Body of pancreas (tissue), 4 donors: ENCODE measurements around the gene MRPL10.

Experiments
- POLR2A ChIP-seq, 3 donors: fragments of 450-650 bp; IDR thresholded peaks; one replicate each; pipeline ENCODE4 v1.6.1; 2016; ENCODE audit warnings: antibody characterized with exemption in 3 of 3, mild to moderate bottlenecking in 2 of 3
- TF ChIP-seq, protein P1 (sequence below), 7 experiments: fragments of 450-650 bp in 4 of 7; fragments of 200-600 bp in 3 of 7; sonication (generic) in 3 of 7; IDR thresholded peaks; one replicate each; pipeline ENCODE4 v1.5.1; 2016 to 2019; ENCODE audit warnings: antibody characterized with exemption in 7 of 7

DNA sequence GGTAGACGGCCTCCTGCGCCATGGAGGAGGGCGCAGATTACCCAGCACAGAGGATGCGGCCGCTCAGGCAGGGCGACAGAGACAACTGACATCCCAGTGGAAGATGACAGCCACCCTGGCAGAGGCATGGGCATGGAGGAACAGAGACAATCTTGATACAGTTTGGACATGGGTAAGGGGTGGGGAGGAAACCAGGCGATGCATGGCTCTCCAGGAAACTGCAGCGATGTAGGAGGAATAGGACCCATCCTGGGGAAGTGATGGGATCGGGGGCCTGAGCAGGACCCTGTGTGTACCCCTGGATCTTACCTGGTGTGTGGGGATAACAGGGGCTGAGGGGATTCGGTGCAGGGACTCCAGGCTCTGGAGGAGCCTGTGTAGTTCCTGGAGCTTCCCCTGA lies 14.4 kb downstream of the MRPL10 start:
- no peak for TF ChIP-seq POLR2A (IDR thresholded peaks at IDR 0.05)
- TF ChIP-seq, protein P1, sequence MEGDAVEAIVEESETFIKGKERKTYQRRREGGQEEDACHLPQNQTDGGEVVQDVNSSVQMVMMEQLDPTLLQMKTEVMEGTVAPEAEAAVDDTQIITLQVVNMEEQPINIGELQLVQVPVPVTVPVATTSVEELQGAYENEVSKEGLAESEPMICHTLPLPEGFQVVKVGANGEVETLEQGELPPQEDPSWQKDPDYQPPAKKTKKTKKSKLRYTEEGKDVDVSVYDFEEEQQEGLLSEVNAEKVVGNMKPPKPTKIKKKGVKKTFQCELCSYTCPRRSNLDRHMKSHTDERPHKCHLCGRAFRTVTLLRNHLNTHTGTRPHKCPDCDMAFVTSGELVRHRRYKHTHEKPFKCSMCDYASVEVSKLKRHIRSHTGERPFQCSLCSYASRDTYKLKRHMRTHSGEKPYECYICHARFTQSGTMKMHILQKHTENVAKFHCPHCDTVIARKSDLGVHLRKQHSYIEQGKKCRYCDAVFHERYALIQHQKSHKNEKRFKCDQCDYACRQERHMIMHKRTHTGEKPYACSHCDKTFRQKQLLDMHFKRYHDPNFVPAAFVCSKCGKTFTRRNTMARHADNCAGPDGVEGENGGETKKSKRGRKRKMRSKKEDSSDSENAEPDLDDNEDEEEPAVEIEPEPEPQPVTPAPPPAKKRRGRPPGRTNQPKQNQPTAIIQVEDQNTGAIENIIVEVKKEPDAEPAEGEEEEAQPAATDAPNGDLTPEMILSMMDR (IDR thresholded peaks at IDR 0.05): no peak
